ENCODE measurements around the gene RBM20.

The RBM20 gene

DNA sequence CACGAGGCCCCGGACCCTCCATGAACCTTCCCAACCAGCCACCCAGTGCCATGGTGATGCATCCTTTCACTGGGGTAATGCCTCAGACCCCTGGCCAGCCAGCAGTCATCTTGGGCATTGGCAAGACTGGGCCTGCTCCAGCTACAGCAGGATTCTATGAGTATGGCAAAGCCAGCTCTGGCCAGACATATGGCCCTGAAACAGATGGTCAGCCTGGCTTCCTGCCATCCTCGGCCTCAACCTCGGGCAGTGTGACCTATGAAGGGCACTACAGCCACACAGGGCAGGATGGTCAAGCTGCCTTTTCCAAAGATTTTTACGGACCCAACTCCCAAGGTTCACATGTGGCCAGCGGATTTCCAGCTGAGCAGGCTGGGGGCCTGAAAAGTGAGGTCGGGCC is 137.0 kb downstream of the RBM20 start:
- no peak for DNase-seq (ENCODE audit: low read depth in 1 of 2, low spot score in 1 of 2)
- peaks cover 12% of the 10 kb centered on the region for H3K27me3 ChIP-seq (ENCODE audit: insufficient read depth, poor library complexity, severe bottlenecking)
- no peak for TF ChIP-seq POLR2AphosphoS5 (IDR thresholded peaks at IDR 0.05; ENCODE audit: low read depth)
- TF ChIP-seq CTCF (IDR thresholded peaks at IDR 0.05; ENCODE audit: insufficient read depth, low read length), result no peak
- TF ChIP-seq, protein P1, sequence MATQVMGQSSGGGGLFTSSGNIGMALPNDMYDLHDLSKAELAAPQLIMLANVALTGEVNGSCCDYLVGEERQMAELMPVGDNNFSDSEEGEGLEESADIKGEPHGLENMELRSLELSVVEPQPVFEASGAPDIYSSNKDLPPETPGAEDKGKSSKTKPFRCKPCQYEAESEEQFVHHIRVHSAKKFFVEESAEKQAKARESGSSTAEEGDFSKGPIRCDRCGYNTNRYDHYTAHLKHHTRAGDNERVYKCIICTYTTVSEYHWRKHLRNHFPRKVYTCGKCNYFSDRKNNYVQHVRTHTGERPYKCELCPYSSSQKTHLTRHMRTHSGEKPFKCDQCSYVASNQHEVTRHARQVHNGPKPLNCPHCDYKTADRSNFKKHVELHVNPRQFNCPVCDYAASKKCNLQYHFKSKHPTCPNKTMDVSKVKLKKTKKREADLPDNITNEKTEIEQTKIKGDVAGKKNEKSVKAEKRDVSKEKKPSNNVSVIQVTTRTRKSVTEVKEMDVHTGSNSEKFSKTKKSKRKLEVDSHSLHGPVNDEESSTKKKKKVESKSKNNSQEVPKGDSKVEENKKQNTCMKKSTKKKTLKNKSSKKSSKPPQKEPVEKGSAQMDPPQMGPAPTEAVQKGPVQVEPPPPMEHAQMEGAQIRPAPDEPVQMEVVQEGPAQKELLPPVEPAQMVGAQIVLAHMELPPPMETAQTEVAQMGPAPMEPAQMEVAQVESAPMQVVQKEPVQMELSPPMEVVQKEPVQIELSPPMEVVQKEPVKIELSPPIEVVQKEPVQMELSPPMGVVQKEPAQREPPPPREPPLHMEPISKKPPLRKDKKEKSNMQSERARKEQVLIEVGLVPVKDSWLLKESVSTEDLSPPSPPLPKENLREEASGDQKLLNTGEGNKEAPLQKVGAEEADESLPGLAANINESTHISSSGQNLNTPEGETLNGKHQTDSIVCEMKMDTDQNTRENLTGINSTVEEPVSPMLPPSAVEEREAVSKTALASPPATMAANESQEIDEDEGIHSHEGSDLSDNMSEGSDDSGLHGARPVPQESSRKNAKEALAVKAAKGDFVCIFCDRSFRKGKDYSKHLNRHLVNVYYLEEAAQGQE (IDR thresholded peaks at IDR 0.05; ENCODE audit: insufficient replicate concordance, low read depth), result no peak
- TF ChIP-seq SPI1 (IDR thresholded peaks at IDR 0.05; ENCODE audit: borderline replicate concordance, low read depth), result no peak
- no peak for TF ChIP-seq GABPA (IDR thresholded peaks at IDR 0.05; ENCODE audit: low read depth)
- H3K27ac ChIP-seq (replicated peaks), result no peak overlapping the region
- H3K4me3 ChIP-seq (replicated peaks; ENCODE audit: insufficient read depth, low read length), result no peak overlapping the region

- DNase-seq (ENCODE audit: low read depth in 1 of 2, low spot score in 1 of 2), result no peak
- H3K27ac ChIP-seq (replicated peaks), result no peak overlapping the region
- TF ChIP-seq SPI1 (IDR thresholded peaks at IDR 0.05; ENCODE audit: borderline replicate concordance, low read depth) (no peak), POLR2AphosphoS5 (IDR thresholded peaks at IDR 0.05; ENCODE audit: low read depth) (no peak), CTCF (IDR thresholded peaks at IDR 0.05; ENCODE audit: insufficient read depth, low read length) (no peak), GABPA (IDR thresholded peaks at IDR 0.05; ENCODE audit: low read depth) (no peak)
- TF ChIP-seq, protein P1 (IDR thresholded peaks at IDR 0.05; ENCODE audit: insufficient replicate concordance, low read depth), result no peak
- H3K27me3 ChIP-seq (ENCODE audit: insufficient read depth, poor library complexity, severe bottlenecking), result peaks cover 12% of the 10 kb centered on the region
- H3K4me3 ChIP-seq (replicated peaks; ENCODE audit: insufficient read depth, low read length), result no peak overlapping the region
These were observed 138.5 kb downstream of the RBM20 start for GRCh38 chr10:110782616-110783015.

DNA sequence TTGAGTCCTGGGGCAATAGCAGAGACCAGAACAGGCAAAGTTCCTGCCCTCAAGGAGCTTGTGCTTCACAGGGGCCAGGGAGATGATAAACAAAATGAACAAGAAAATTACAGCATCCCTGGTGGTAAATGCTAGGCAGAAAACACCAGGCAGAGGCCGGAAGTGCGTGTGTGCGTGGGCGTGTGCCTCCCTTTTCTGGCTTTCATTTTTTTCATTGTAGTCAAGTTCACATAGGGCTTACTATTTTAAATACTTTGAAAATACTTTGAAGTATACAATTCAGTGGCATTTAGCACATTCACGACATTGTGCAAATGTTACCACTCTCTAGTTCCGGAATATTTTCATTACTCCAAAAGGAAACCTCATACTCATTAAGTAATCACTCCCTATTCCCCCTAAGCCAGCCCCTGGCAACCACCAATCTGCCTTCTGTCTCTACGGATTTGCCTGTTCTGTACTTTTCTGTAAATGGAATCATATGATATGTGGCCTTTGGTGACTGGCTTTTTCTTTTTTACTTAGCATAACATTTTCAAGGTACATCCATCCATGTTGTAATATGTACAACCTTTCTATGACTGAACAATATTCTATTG is 139.5 kb downstream of the RBM20 start:
- no peak for DNase-seq (ENCODE audit: low read depth in 1 of 2, low spot score in 1 of 2)
- Histone ChIP-seq H3K27me3 (ENCODE audit: insufficient read depth, poor library complexity, severe bottlenecking) (peaks cover 8% of the 10 kb centered on the region), H3K27ac (replicated peaks) (no peak overlapping the region), H3K4me3 (replicated peaks; ENCODE audit: insufficient read depth, low read length) (no peak overlapping the region)
- no peak for TF ChIP-seq CTCF (IDR thresholded peaks at IDR 0.05; ENCODE audit: insufficient read depth, low read length)
- no peak for TF ChIP-seq SPI1 (IDR thresholded peaks at IDR 0.05; ENCODE audit: borderline replicate concordance, low read depth)
- TF ChIP-seq, protein P1 (IDR thresholded peaks at IDR 0.05; ENCODE audit: insufficient replicate concordance, low read depth), result no peak
- TF ChIP-seq GABPA (IDR thresholded peaks at IDR 0.05; ENCODE audit: low read depth), result no peak
- no peak for TF ChIP-seq POLR2AphosphoS5 (IDR thresholded peaks at IDR 0.05; ENCODE audit: low read depth)
